Measurements from ENCODE around the gene SEMA4D. TPM values are rescaled to one million over a fixed set of nuclear protein-coding genes. Genes with fewer than 3 reads are reported as not detected.

Gene SEMA4D
- total and polyA plus RNA-seq, 9 of the 15 experiments (the other 6 are each of a cell fraction or from before 2014, with no cell fraction given) = 0.38 to 5.1 (median 1.8) TPM

GRCh38 chr9:89318123-89319014, 179.5 kb downstream of the SEMA4D start, which contains the start of gene SECISBP2 (continued):
- TF ChIP-seq HOMEZ (CRISPR knock-in tag; IDR thresholded peaks at IDR 0.05) (no peak), WHSC1 (IDR thresholded peaks at IDR 0.05; ENCODE audit: low read length) (no peak), POLR2A (conservative IDR thresholded peaks at IDR 0.05) (peak; percentile 89), MYNN (IDR thresholded peaks at IDR 0.05) (peak; percentile 44; the same call in 1 of the 2 replicates), MYNN (CRISPR knock-in tag; IDR thresholded peaks at IDR 0.05) (no peak), ZNF609 (CRISPR knock-in tag; IDR thresholded peaks at IDR 0.05; ENCODE audit: borderline replicate concordance) (no peak), FUS (optimal IDR thresholded peaks at IDR 0.05; ENCODE audit: low read depth, low read length) (peak; percentile 76), AFF4 (CRISPR knock-in tag; IDR thresholded peaks at IDR 0.05) (0 out of 2 replicates have a peak, but pooled peaks have one; percentile 56), HLTF (IDR thresholded peaks at IDR 0.05) (no peak), RNF2 (IDR thresholded peaks at IDR 0.05) (peak; percentile 46; the same call in 1 of the 2 replicates), HBP1 (CRISPR knock-in tag; IDR thresholded peaks at IDR 0.05) (0 out of 2 replicates have a peak, but pooled peaks have one; percentile 46)
- TF ChIP-seq, protein P1, sequence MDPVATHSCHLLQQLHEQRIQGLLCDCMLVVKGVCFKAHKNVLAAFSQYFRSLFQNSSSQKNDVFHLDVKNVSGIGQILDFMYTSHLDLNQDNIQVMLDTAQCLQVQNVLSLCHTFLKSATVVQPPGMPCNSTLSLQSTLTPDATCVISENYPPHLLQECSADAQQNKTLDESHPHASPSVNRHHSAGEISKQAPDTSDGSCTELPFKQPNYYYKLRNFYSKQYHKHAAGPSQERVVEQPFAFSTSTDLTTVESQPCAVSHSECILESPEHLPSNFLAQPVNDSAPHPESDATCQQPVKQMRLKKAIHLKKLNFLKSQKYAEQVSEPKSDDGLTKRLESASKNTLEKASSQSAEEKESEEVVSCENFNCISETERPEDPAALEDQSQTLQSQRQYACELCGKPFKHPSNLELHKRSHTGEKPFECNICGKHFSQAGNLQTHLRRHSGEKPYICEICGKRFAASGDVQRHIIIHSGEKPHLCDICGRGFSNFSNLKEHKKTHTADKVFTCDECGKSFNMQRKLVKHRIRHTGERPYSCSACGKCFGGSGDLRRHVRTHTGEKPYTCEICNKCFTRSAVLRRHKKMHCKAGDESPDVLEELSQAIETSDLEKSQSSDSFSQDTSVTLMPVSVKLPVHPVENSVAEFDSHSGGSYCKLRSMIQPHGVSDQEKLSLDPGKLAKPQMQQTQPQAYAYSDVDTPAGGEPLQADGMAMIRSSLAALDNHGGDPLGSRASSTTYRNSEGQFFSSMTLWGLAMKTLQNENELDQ (CRISPR knock-in tag; IDR thresholded peaks at IDR 0.05; ENCODE audit: borderline replicate concordance) = no peak

All from K562 (cell line).